HUES6 (cell line): ENCODE results near the gene AP2A1.

Experiments
- H3K27ac ChIP-seq: 2 replicates; pipeline ENCODE4 v1.7.0; 2013; ENCODE audit warnings: low read depth, mild to moderate bottlenecking, low read length, inconsistent platforms
- H3K27me3 ChIP-seq: 2 replicates; pipeline ENCODE4 v1.6.1; 2013; ENCODE audit warnings: low read length; ENCODE audit not compliant: control insufficient read depth, insufficient read depth
- H3K36me3 ChIP-seq: 2 replicates; pipeline ENCODE4 v1.6.1; 2013; ENCODE audit warnings: low read length; ENCODE audit not compliant: control insufficient read depth, insufficient read depth
- H3K4me1 ChIP-seq: 2 replicates; pipeline ENCODE4 v1.6.1; 2013; ENCODE audit warnings: low read length; ENCODE audit not compliant: control insufficient read depth, insufficient read depth
- H3K4me3 ChIP-seq: 2 replicates; pipeline ENCODE4 v1.5.1; 2013; ENCODE audit warnings: low read depth, low read length
- H3K9ac ChIP-seq: one replicate; pipeline ENCODE4 v1.6.1; 2013; ENCODE audit warnings: mild to moderate bottlenecking, low read length
- H3K9me3 ChIP-seq: 2 replicates; pipeline ENCODE4 v1.6.1; 2013; ENCODE audit warnings: low read depth, low read length; ENCODE audit not compliant: control insufficient read depth, insufficient read depth

The AP2A1 gene

DNA sequence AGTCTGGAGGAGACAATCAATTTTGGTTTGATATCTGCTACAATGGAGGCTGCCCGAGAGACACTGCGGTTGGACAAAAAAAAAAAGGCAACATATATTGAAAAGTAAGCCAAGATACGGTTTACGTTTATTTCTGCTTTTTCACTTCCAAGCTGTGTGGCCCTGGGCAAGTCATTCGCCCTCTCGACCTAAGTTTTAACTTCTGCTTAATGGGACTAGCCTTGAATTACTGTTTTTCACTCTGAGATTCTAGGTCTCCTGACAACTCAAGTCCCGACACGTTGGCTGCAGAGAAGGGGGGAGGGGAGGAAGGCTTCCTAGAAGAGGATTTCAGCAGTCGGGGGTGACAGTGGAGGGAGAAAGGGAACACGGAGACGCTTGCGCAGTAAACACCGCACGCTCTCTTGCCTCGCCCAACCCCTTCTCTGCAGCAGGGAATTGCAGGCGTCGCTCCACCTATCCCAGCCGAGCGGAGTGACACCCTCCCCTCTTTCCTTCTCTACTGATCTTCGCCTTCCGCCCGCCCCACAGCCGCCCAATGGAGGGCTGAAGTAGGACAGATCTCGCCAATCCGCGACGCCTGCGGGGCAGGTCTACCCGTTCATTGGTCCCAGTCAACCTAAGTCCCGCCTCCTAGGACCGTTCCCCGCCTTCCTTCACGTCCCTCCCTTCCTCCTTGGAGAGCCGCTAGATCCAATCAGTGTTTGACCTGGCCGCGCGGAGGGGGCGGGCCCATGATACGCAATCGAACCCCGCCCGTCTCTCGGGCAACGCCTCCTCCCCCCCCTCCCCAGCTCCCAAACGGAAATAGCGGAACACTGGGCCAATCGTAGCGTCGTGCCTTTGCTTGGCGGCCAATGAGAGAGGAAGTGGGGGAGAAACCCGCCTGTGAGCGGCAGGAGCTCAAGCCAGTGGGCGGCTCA, 533 bp upstream of the AP2A1 start:
- H3K4me3 ChIP-seq: peak overlapping the region; percentile 60
- no peaks in the 10 kb centered on the region for H3K27me3 ChIP-seq
- H3K4me1 ChIP-seq: peaks cover 9% of the 10 kb centered on the region
- no peaks in the 10 kb centered on the region for H3K9me3 ChIP-seq
- no peaks in the 10 kb centered on the region for H3K36me3 ChIP-seq
- peak overlapping the region; percentile 94 for H3K9ac ChIP-seq
- peak overlapping the region; percentile 93 for H3K27ac ChIP-seq

DNA sequence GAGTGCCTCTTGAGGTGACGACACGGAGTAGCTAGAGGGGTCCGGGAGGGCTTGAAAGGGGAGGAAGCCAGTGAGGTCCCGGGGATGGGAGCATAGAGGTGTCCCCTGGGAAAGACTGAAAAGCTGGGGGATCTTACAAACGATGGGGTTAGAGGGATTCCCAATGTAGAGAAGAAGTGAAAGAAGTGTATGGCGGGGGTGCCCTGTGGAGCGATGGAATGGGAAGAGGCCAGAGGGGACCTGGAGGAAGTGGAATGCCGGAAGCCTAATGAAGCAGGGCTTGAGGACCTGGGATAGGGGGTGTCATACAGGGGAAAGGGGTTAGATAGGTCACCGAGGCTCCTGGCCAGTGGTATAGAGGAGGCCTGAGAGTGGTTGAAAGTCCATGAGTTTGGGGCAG, 580 bp downstream of the AP2A1 start:
- Histone ChIP-seq H3K36me3 (no peaks in the 10 kb centered on the region), H3K4me3 (peak overlapping the region; percentile 91), H3K9ac (peak overlapping the region; percentile 77), H3K9me3 (no peaks in the 10 kb centered on the region), H3K4me1 (no peaks in the 10 kb centered on the region; the same call in 1 of the 2 replicates), H3K27ac (peak overlapping the region; percentile 51; the same call in 1 of the 2 replicates), H3K27me3 (no peaks in the 10 kb centered on the region)

DNA sequence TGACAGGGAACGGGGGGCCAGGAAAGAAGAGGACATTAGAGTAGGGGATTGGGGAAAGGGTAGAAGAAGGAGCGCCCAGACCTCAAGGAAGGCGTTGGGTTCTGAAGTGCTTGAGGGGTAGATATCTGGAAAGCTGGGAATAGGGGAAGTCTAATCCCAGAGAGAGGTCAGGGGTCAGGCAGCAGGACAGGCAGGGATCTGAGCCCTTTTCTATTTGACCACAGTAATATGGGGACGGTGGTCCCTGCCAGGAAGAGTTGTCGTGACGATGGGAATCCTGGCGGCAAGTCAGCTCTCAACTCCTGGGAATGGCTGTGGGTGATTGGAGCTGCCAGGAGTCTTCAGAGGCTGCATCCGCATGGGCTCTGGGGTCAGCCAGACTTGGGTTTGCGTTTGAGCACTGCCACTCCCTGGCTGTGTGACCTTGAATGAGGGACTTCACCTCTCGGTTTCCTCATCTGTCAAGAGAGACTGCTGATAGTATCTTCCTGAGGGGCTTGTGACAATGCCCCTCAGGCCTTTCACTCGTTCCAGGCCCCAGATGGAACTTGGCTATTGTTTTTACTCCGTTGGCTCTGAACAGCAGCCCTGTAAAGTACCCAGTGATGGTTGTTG, 1.3 kb downstream of the AP2A1 start:
- H3K27ac ChIP-seq: no peak overlapping the region
- peaks cover 4% of the 10 kb centered on the region; the same call in 1 of the 2 replicates for H3K4me1 ChIP-seq
- no peaks in the 10 kb centered on the region for H3K36me3 ChIP-seq
- H3K27me3 ChIP-seq: no peaks in the 10 kb centered on the region
- no peaks in the 10 kb centered on the region for H3K9me3 ChIP-seq
- peak overlapping the region; percentile 77 for H3K9ac ChIP-seq
- peak overlapping the region; percentile 91 for H3K4me3 ChIP-seq

DNA sequence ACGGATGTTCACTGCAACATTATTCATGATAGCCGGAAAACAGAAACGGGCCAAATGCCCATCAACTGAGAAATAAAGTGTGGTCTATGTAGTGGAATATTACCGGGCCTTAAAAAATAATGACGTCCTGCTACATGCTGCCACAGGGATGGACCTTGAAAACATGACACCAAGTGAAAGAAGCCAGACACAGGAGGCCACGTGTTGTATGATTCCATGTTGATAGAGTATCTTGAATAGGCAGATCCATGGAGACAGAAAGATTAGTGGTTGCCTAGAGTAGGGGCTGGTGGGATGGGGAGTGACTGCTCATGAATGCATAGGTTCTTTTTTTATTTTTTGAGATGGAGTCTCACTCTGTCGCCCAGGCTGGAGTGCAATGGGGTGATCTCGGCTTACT, 3.7 kb downstream of the AP2A1 start:
- H3K27ac ChIP-seq: no peak overlapping the region
- no peaks in the 10 kb centered on the region for H3K9me3 ChIP-seq
- H3K36me3 ChIP-seq: no peaks in the 10 kb centered on the region
- no peak overlapping the region for H3K4me3 ChIP-seq
- peaks cover 4% of the 10 kb centered on the region; the same call in 1 of the 2 replicates for H3K4me1 ChIP-seq
- no peaks in the 10 kb centered on the region for H3K27me3 ChIP-seq
- H3K9ac ChIP-seq: no peak overlapping the region

DNA sequence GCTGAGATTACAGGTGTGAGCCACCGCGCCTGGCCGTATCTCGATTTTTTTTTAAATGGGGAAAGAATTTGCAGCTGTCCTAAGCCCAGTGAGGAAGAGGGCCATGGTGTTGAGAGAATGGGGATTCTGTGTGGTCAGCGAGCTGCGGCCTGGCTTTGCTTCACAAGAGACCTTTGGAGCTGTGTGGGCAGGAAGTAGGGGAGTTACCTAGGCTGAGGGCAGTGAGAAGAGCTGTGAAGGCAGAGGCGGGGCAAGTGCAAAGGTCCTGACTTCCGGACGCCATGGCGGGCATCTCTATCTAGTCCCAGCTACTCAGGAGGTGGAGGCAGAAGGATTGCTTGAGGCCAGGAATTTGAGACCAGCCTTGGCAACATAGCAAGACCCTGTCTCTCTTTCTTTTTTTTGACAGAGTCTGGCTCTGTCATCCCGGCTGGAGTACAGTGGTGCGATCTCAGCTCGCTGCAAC, 4.9 kb downstream of the AP2A1 start:
- H3K9me3 ChIP-seq: no peaks in the 10 kb centered on the region
- no peak overlapping the region for H3K27ac ChIP-seq
- H3K4me1 ChIP-seq: peaks cover 4% of the 10 kb centered on the region; the same call in 1 of the 2 replicates
- H3K27me3 ChIP-seq: no peaks in the 10 kb centered on the region
- H3K9ac ChIP-seq: no peak overlapping the region
- no peak overlapping the region for H3K4me3 ChIP-seq
- H3K36me3 ChIP-seq: no peaks in the 10 kb centered on the region

DNA sequence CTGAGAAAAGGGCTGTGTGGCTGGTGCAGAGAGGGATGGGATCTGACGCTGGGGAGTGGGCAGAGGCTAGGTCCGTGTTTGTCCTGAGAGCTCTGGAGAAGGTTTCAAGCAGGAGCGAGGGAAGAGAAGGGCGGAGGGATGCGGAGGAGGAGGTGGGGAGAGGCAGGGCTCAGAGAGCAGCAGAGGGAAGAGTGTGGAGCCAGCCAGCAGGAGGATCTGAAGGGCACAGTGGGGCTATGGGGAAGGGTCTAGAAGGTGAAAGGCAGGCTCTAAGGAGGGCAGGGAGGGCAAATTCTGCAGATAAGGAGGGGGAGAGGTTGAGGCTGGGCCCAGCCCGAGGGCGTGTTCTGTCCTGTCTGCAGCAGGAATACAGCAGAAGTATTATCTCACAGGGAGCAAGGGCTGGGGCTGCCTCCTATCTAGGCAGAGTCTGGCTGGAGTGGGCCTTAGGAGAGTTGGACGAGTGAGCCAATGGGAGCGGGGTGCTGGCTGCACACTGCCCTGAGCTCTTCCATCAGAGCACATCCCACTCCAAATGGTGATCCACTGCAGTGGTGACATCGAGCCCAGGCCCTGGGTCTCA, 6.1 kb downstream of the AP2A1 start:
- Histone ChIP-seq H3K9me3 (no peaks in the 10 kb centered on the region), H3K4me3 (no peak overlapping the region), H3K36me3 (no peaks in the 10 kb centered on the region), H3K27me3 (no peaks in the 10 kb centered on the region), H3K27ac (no peak overlapping the region; the same call in 1 of the 2 replicates), H3K9ac (no peak overlapping the region), H3K4me1 (peaks cover 4% of the 10 kb centered on the region; the same call in 1 of the 2 replicates)

DNA sequence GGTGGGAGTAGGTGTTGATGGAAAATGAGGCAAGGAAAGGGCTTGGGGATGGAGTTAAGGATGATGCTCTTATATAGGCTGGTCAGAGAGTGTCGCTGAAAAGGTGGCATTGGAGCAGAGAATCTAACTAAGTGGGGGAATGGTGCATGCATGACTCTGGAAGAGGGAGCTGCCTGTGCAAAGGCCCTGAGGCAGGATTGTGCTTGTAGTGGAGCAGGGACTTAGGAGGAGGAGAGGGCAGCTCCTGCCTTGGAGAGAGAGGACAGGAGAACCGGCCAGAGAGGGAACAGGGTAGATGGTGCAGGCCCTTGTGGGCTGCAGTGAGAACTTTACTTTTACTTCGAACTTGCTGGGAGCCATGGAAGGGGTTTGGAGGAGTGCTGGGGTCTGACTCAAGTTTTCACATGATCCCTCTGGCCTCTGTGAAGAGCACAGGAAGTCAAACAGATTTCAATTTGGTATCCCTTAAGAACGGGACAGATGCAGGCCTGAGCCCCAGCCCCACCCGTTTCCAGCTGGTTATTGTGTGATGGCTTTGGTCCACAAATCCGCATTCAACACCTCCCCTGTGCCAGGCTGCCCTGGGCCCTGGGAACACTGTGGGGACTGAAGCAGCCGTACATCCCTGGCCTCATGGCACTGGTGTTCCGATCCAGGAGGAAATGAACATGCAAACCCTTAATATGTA, 7.0 kb downstream of the AP2A1 start:
- no peak overlapping the region for H3K27ac ChIP-seq

DNA sequence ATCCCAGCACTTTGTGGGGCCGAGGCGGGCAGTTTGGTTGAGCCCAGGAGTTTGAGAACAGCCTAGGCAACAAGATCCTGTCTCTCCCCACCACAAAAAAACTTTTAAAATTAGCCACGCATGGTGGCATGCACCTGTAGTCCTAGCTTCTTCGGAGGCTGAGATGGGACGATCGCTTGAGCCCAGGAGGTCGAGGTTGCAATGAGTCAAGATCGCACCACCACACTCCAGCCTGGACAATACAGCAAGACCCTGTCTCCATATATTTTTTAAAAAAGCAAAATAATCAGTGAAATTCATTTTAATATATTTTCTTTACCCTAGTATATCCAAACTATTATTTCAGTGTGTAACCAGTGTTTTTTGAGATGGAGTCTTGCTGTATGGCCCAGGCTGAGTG, 8.2 kb downstream of the AP2A1 start:
- Histone ChIP-seq H3K36me3 (no peaks in the 10 kb centered on the region), H3K4me1 (peaks cover 4% of the 10 kb centered on the region; the same call in 1 of the 2 replicates), H3K9me3 (no peaks in the 10 kb centered on the region), H3K9ac (no peak overlapping the region), H3K4me3 (no peak overlapping the region), H3K27me3 (no peaks in the 10 kb centered on the region), H3K27ac (no peak overlapping the region)

More for the DNA sequence above, 7.0 kb downstream of the AP2A1 start:
- Histone ChIP-seq H3K4me1 (peaks cover 4% of the 10 kb centered on the region; the same call in 1 of the 2 replicates), H3K27me3 (no peaks in the 10 kb centered on the region), H3K9me3 (no peaks in the 10 kb centered on the region), H3K36me3 (no peaks in the 10 kb centered on the region), H3K9ac (no peak overlapping the region), H3K4me3 (no peak overlapping the region)

DNA sequence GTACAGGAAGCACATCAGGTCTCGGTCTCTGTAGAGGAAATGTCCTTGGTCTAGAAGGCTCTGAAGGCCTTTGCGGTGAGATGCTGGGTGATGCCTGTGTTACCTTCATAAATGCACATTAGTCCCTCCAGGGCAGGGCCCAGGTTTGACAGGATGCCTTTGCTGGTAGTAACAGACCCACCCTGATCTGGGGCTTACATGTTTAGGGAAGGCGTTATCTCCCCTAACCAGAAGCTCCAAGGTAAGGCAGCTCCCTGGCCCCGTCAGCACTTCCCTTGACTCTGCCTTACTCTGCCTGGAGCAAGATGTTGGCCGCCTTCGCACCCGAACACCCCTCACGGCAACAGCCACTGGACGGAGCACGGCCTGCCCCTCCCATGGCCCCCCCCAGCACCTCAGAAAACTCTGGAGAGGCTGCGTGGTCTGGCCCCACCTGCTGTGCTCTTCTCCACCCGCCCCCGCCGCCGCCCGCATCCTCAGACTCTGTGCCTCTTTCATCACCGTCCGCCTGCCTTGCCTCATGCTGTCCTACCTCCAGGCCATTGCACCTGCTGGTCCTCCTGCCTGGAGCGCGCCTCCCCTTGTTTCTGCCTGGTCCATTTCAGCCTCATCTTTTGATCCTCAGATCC, 9.1 kb downstream of the AP2A1 start:
- no peaks in the 10 kb centered on the region for H3K27me3 ChIP-seq
- no peak overlapping the region for H3K4me3 ChIP-seq
- no peak overlapping the region for H3K9ac ChIP-seq
- no peaks in the 10 kb centered on the region for H3K36me3 ChIP-seq
- H3K4me1 ChIP-seq: peaks cover 7% of the 10 kb centered on the region; the same call in 1 of the 2 replicates
- H3K27ac ChIP-seq: no peak overlapping the region
- H3K9me3 ChIP-seq: no peaks in the 10 kb centered on the region

DNA sequence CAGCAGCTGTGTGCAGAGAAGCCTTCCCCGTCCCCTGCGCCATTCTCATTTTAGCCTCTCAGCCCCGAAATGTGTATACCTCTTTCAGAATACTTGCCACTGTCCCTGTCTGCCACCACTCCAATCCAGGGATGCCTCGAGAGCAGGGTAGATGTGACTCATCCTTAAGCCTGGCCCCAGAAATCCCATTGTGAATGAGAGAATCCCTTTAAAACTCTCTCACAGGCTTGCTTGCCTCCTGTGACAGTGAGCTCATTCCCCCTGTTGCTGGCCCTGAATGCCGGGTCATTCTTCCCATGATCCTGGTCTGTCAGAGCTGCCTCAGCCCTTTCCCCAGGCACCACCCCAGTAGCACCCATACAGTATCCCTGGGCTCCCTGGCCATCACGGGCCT, 9.6 kb downstream of the AP2A1 start:
- H3K4me1 ChIP-seq: peaks cover 12% of the 10 kb centered on the region; the same call in 1 of the 2 replicates
- no peak overlapping the region for H3K9ac ChIP-seq
- H3K9me3 ChIP-seq: no peaks in the 10 kb centered on the region
- H3K36me3 ChIP-seq: no peaks in the 10 kb centered on the region
- no peak overlapping the region for H3K27ac ChIP-seq
- H3K27me3 ChIP-seq: no peaks in the 10 kb centered on the region
- no peak overlapping the region for H3K4me3 ChIP-seq
